HepG2 (cell line): Measurements from ENCODE around the gene SNX30. TPM values are rescaled to one million over a fixed set of nuclear protein-coding genes. Genes with fewer than 3 reads are reported as not detected.

Source experiments
- ARHGAP35 ChIP-seq: sonication (generic); formaldehyde crosslinking; IDR thresholded peaks from 2 replicates; pipeline ENCODE4 v1.9.0; 2022; ENCODE audit warnings: mild to moderate bottlenecking, inconsistent platforms, moderate library complexity, missing genetic modification reagents, borderline replicate concordance
- ARNT2 ChIP-seq: sonication (generic); formaldehyde crosslinking; IDR thresholded peaks from 2 replicates; pipeline ENCODE4 v1.8.0; 2022; ENCODE audit warnings: mild to moderate bottlenecking, low read depth, missing genetic modification reagents, moderate library complexity
- CBX1 ChIP-seq: IDR thresholded peaks from one replicate; pipeline ENCODE4 v1.6.1; 2016; ENCODE audit warnings: antibody characterized with exemption, low read depth
- ELF1 ChIP-seq: sonication (generic); formaldehyde crosslinking; IDR thresholded peaks from 2 replicates; pipeline ENCODE4 v1.4.0; 2020; ENCODE audit warnings: missing genetic modification reagents
- GABPB1 ChIP-seq: IDR thresholded peaks from 2 replicates; pipeline ENCODE4 v1.6.1; 2016; ENCODE audit warnings: mild to moderate bottlenecking, missing genetic modification reagents, moderate library complexity, missing compliant biosample characterization
- GATA4 ChIP-seq: sonication (generic); IDR thresholded peaks from 2 replicates; pipeline ENCODE4 v1.6.1; 2016; ENCODE audit warnings: antibody characterized with exemption, low read depth, borderline replicate concordance
- HDAC1 ChIP-seq: sonication (generic); formaldehyde crosslinking; IDR thresholded peaks from 2 replicates; pipeline ENCODE4 v1.5.1; 2020; ENCODE audit warnings: mild to moderate bottlenecking, missing genetic modification reagents
- HOXA5 ChIP-seq: sonication (generic); formaldehyde crosslinking; IDR thresholded peaks from 2 replicates; pipeline ENCODE4 v1.4.0; 2020; ENCODE audit warnings: missing genetic modification reagents
- KDM3A ChIP-seq: IDR thresholded peaks from 2 replicates; pipeline ENCODE4 v1.6.1; 2018; ENCODE audit warnings: low read depth, missing compliant biosample characterization
- LCORL ChIP-seq, 2 experiments: fragments of 450-650 bp in 1 of 2; sonication (generic) in 1 of 2; formaldehyde crosslinking in 1 of 2; IDR thresholded peaks; 2 replicates each; pipeline versions ENCODE4 v1.5.0 to v1.6.1; 2017 to 2020; ENCODE audit warnings: antibody characterized with exemption in 1 of 2, missing genetic modification reagents in 1 of 2
- MEIS2 ChIP-seq: sonication (generic); formaldehyde crosslinking; IDR thresholded peaks from 2 replicates; pipeline ENCODE4 v1.9.0; 2021; ENCODE audit warnings: mild to moderate bottlenecking, missing genetic modification reagents
- NFIC ChIP-seq: IDR thresholded peaks from 2 replicates; pipeline ENCODE4 v1.6.1; 2012; ENCODE audit warnings: mild to moderate bottlenecking, low read length, inconsistent platforms
- PAF1 ChIP-seq: IDR thresholded peaks from 2 replicates; pipeline ENCODE4 v1.6.1; 2016; ENCODE audit warnings: missing genetic modification reagents, missing compliant biosample characterization
- SOX6 ChIP-seq, 2 experiments: fragments of 450-650 bp in 1 of 2; sonication (generic) in 1 of 2; formaldehyde crosslinking in 1 of 2; IDR thresholded peaks; 2 replicates each; pipeline versions ENCODE4 v1.4.0 to v1.6.1; 2017 to 2020; ENCODE audit warnings: antibody characterized with exemption in 1 of 2, mild to moderate bottlenecking in 1 of 2, missing genetic modification reagents in 1 of 2
- WIZ ChIP-seq: sonication (generic); formaldehyde crosslinking; IDR thresholded peaks from 2 replicates; pipeline ENCODE4 v1.5.1; 2020; ENCODE audit warnings: mild to moderate bottlenecking, missing genetic modification reagents
- ZKSCAN8 ChIP-seq: IDR thresholded peaks from 2 replicates; pipeline ENCODE4 v1.6.1; 2016; ENCODE audit warnings: borderline replicate concordance, missing genetic modification reagents, missing compliant biosample characterization
- ZNF18 ChIP-seq: sonication (generic); formaldehyde crosslinking; IDR thresholded peaks from 2 replicates; pipeline ENCODE4 v1.8.0; 2022; ENCODE audit warnings: mild to moderate bottlenecking, missing genetic modification reagents; ENCODE audit not compliant: insufficient replicate concordance
- ZNF317 ChIP-seq: sonication (generic); formaldehyde crosslinking; IDR thresholded peaks from 2 replicates; pipeline ENCODE4 v1.5.0; 2020; ENCODE audit warnings: mild to moderate bottlenecking, missing genetic modification reagents
- ZNF737 ChIP-seq: sonication (generic); formaldehyde crosslinking; IDR thresholded peaks from 2 replicates; pipeline ENCODE4 v1.5.0; 2020; ENCODE audit warnings: missing genetic modification reagents, mild to moderate bottlenecking, borderline replicate concordance
- polyA plus RNA-seq, 8 experiments: library from polyadenylated mRNA; depleted of rRNA in 3 of 8; stranded (reverse) in 7 of 8; unstranded in 1 of 8; fragments of >200 nt; fragmentation: Illumina TruSeq in 4 of 8; extraction: Trizol in 4 of 8; gene quantifications; 2 replicates each; pipeline versions ENCODE4 v1.2.1 to v1.2.3, GENCODE V29; 2011 to 2016; ENCODE audit warnings: low read depth in 4 of 8, missing spikeins in 1 of 8, mixed read lengths in 1 of 8; ENCODE audit not compliant: insufficient read depth in 1 of 8
- total RNA-seq, 5 experiments: library from RNA; depleted of rRNA; stranded (reverse); fragments of >200 nt; fragmentation: Illumina TruSeq; extraction: Trizol; gene quantifications; 2 replicates each; pipeline ENCODE4 v1.2.3, GENCODE V29; 2016; ENCODE audit warnings: low read depth in 1 of 5
- TF ChIP-seq, protein P1 (sequence below): sonication (generic); formaldehyde crosslinking; IDR thresholded peaks from 2 replicates; pipeline ENCODE4; 2020; ENCODE audit warnings: missing genetic modification reagents, mild to moderate bottlenecking, borderline replicate concordance
- TF ChIP-seq, protein P2 (sequence below): fragments of 450-650 bp; IDR thresholded peaks from 2 replicates; pipeline ENCODE4 v1.6.1; 2016
- TF ChIP-seq, protein P3 (sequence below): sonication (generic); formaldehyde crosslinking; IDR thresholded peaks from 2 replicates; pipeline ENCODE4 v1.8.1; 2023; ENCODE audit warnings: mild to moderate bottlenecking, missing genetic modification reagents, borderline replicate concordance
- TF ChIP-seq, protein P4 (sequence below): sonication (generic); formaldehyde crosslinking; IDR thresholded peaks from 2 replicates; pipeline ENCODE4 v1.4.0; 2020; ENCODE audit warnings: mild to moderate bottlenecking, missing genetic modification reagents

The SNX30 gene
- total and polyA plus RNA-seq, 2 of the 13 experiments (the other 11 are each of a cell fraction or from before 2014, with no cell fraction given) = 4.4 to 12.4 TPM

DNA sequence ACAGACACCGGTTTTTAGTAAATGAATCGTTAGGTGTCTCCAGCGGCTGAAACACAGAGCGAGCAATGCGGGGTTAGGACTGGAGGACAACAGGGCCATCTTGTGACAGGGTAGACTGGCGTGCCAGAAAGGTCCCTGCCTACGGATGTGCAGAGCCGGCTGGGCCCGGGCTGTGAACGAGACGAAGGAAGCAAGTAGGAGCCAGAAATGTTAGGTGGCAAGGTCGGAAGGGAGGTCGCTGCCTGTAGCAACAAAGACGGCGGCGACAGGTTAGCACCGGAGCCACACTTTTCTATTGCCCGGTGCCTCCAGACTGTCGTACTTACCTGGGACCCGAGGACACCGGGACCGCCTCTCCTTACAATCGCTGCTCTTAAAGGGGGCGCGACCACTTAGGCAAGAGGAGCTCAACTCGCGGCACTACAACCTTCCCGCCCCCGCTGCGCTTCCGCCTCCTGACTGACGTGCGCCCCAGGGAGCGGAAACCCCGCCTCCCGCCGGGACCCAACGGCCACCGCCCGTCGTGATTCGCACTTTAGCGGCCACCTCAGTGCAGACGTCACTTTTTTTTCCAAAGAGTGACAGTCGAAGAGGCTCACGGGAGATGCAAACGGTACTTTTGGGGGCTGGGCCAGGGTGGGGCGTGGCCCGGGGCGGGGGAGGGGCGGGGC, 32.8 kb upstream of the SNX30 start, which contains the start of gene INIP (continued):
- TF ChIP-seq, protein P1, sequence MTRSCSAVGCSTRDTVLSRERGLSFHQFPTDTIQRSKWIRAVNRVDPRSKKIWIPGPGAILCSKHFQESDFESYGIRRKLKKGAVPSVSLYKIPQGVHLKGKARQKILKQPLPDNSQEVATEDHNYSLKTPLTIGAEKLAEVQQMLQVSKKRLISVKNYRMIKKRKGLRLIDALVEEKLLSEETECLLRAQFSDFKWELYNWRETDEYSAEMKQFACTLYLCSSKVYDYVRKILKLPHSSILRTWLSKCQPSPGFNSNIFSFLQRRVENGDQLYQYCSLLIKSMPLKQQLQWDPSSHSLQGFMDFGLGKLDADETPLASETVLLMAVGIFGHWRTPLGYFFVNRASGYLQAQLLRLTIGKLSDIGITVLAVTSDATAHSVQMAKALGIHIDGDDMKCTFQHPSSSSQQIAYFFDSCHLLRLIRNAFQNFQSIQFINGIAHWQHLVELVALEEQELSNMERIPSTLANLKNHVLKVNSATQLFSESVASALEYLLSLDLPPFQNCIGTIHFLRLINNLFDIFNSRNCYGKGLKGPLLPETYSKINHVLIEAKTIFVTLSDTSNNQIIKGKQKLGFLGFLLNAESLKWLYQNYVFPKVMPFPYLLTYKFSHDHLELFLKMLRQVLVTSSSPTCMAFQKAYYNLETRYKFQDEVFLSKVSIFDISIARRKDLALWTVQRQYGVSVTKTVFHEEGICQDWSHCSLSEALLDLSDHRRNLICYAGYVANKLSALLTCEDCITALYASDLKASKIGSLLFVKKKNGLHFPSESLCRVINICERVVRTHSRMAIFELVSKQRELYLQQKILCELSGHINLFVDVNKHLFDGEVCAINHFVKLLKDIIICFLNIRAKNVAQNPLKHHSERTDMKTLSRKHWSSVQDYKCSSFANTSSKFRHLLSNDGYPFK (CRISPR knock-in tag) = peak; percentile 78; the same call in 1 of the 2 replicates
- TF ChIP-seq ZNF737 (CRISPR knock-in tag) (no peak; the same call in 1 of the 2 replicates), KDM3A (CRISPR knock-in tag) (0 out of 2 replicates have a peak, but pooled peaks have one; percentile 55), ELF1 (CRISPR knock-in tag) (peak; percentile 90), PAF1 (CRISPR knock-in tag) (no peak), HDAC1 (peak; percentile 89), GABPB1 (CRISPR knock-in tag) (peak; percentile 95), NFIC (no peak), HOXA5 (peak; percentile 22; the same call in 1 of the 2 replicates), GATA4 (no peak), ZNF317 (CRISPR knock-in tag) (peak; percentile 55; the same call in 1 of the 2 replicates), WIZ (CRISPR knock-in tag) (no peak), CBX1 (peak; percentile 49), ARHGAP35 (no peak; the same call in 1 of the 2 replicates), ZKSCAN8 (CRISPR knock-in tag) (no peak), MEIS2 (peak; percentile 51; the same call in 1 of the 2 replicates), LCORL (IDR thresholded peaks at IDR 0.05) (no peak), LCORL (CRISPR knock-in tag; IDR thresholded peaks at IDR 0.05) (no peak), SOX6 (IDR thresholded peaks at IDR 0.05) (no peak), SOX6 (CRISPR knock-in tag; IDR thresholded peaks at IDR 0.05) (peak; percentile 44), ZNF18 (CRISPR knock-in tag) (no peak), ARNT2 (CRISPR knock-in tag) (peak; percentile 54; the same call in 1 of the 2 replicates)
- TF ChIP-seq, protein P2, sequence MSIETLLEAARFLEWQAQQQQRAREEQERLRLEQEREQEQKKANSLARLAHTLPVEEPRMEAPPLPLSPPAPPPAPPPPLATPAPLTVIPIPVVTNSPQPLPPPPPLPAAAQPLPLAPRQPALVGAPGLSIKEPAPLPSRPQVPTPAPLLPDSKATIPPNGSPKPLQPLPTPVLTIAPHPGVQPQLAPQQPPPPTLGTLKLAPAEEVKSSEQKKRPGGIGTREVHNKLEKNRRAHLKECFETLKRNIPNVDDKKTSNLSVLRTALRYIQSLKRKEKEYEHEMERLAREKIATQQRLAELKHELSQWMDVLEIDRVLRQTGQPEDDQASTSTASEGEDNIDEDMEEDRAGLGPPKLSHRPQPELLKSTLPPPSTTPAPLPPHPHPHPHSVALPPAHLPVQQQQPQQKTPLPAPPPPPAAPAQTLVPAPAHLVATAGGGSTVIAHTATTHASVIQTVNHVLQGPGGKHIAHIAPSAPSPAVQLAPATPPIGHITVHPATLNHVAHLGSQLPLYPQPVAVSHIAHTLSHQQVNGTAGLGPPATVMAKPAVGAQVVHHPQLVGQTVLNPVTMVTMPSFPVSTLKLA = 0 out of 2 replicates have a peak, but pooled peaks have one; percentile 12
- TF ChIP-seq, protein P3, sequence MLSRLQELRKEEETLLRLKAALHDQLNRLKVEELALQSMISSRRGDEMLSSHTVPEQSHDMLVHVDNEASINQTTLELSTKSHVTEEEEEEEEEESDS = no peak
- TF ChIP-seq, protein P4, sequence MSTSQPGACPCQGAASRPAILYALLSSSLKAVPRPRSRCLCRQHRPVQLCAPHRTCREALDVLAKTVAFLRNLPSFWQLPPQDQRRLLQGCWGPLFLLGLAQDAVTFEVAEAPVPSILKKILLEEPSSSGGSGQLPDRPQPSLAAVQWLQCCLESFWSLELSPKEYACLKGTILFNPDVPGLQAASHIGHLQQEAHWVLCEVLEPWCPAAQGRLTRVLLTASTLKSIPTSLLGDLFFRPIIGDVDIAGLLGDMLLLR (CRISPR knock-in tag) = peak; percentile 61; the same call in 1 of the 2 replicates
